Mesenchymal stem cell (in vitro differentiated cells and primary cell): Measurements from ENCODE around the gene ADAP1.
A peak's percentile ranks its signal among the peaks of the same experiment; 100 is the strongest.

Experiments used
- DNase-seq: peaks from one replicate; pipeline ENCODE4 v3.0.0-alpha.2; 2013
- H2AFZ ChIP-seq: one replicate; pipeline ENCODE4 v1.6.1; 2013; ENCODE audit warnings: low read depth, mild to moderate bottlenecking, control low read depth, inconsistent platforms, low read length, moderate library complexity
- H2AK5ac ChIP-seq: 2 replicates; pipeline ENCODE4 v1.6.1; 2013; ENCODE audit warnings: low read length, moderate library complexity, mild to moderate bottlenecking, inconsistent platforms; ENCODE audit not compliant: severe bottlenecking
- H2BK120ac ChIP-seq: one replicate; pipeline ENCODE4 v1.6.1; 2013; ENCODE audit warnings: low read depth, mild to moderate bottlenecking, inconsistent platforms, low read length, moderate library complexity
- H2BK12ac ChIP-seq, 2 experiments: one replicate each; pipeline ENCODE4 v1.6.1; 2013; ENCODE audit warnings: inconsistent platforms in 2 of 2, low read length in 2 of 2, mild to moderate bottlenecking in 2 of 2, moderate library complexity in 2 of 2, control low read depth in 1 of 2
- H2BK15ac ChIP-seq: one replicate; pipeline ENCODE4 v1.6.1; 2013; ENCODE audit warnings: mild to moderate bottlenecking, low read depth, inconsistent platforms; ENCODE audit not compliant: poor library complexity, severe bottlenecking
- H2BK5ac ChIP-seq: 2 replicates; pipeline ENCODE4 v1.6.1; 2013; ENCODE audit warnings: low read depth, mild to moderate bottlenecking, low read length, control low read depth, inconsistent platforms; ENCODE audit not compliant: poor library complexity, severe bottlenecking
- H3K14ac ChIP-seq, 2 experiments: one replicate each; pipeline ENCODE4 v1.6.1; 2013; ENCODE audit warnings: inconsistent platforms in 2 of 2, low read length in 2 of 2, control low read depth in 1 of 2, mild to moderate bottlenecking in 1 of 2, moderate library complexity in 1 of 2
- H3K18ac ChIP-seq, 2 experiments: one replicate each; pipeline ENCODE4 v1.6.1; 2013; ENCODE audit warnings: inconsistent platforms in 2 of 2, low read length in 2 of 2, control low read depth in 1 of 2, low read depth in 1 of 2, mild to moderate bottlenecking in 1 of 2
- H3K23ac ChIP-seq, 2 experiments: one replicate each; pipeline ENCODE4 v1.6.1; 2013; ENCODE audit warnings: inconsistent platforms in 2 of 2, low read length in 2 of 2, mild to moderate bottlenecking in 2 of 2, moderate library complexity in 2 of 2, control low read depth in 1 of 2
- H3K27ac ChIP-seq: 2 replicates; pipeline ENCODE4 v1.5.1; 2013; ENCODE audit warnings: mild to moderate bottlenecking, moderate library complexity, low read length, control low read depth, inconsistent platforms; ENCODE audit not compliant: poor library complexity, severe bottlenecking
- H3K27me3 ChIP-seq, 2 experiments: 2 replicates each; pipeline versions ENCODE4 v1.6.1 to v1.7.0; 2013; ENCODE audit warnings: low read length in 2 of 2, mild to moderate bottlenecking in 2 of 2, moderate library complexity in 2 of 2, control low read depth in 1 of 2, inconsistent platforms in 1 of 2; ENCODE audit not compliant: control insufficient read depth in 1 of 2, insufficient read depth in 1 of 2
- H3K36me3 ChIP-seq, 2 experiments: 2 replicates each; pipeline versions ENCODE4 v1.6.1 to v1.7.0; 2013; ENCODE audit warnings: low read length in 2 of 2, control low read depth in 1 of 2, inconsistent platforms in 1 of 2, low read depth in 1 of 2, mild to moderate bottlenecking in 1 of 2; ENCODE audit not compliant: insufficient read depth in 2 of 2, control insufficient read depth in 1 of 2
- H3K4ac ChIP-seq, 2 experiments: one replicate each; pipeline ENCODE4 v1.6.1; 2013; ENCODE audit warnings: inconsistent platforms in 2 of 2, low read length in 2 of 2, mild to moderate bottlenecking in 2 of 2, moderate library complexity in 2 of 2, control low read depth in 1 of 2, low read depth in 1 of 2
- H3K4me1 ChIP-seq: 2 replicates; pipeline ENCODE4 v1.6.1; 2013; ENCODE audit warnings: low read depth, low read length, control low read depth; ENCODE audit not compliant: control insufficient read depth, insufficient read depth
- H3K4me2 ChIP-seq: 2 replicates; pipeline ENCODE4 v1.6.1; 2013; ENCODE audit warnings: low read length, mild to moderate bottlenecking, inconsistent platforms; ENCODE audit not compliant: poor library complexity, severe bottlenecking
- H3K4me3 ChIP-seq, 2 experiments: 2 replicates each; pipeline versions ENCODE4 v1.5.1 to v1.7.0; 2013; ENCODE audit warnings: low read length in 2 of 2, mild to moderate bottlenecking in 2 of 2, control low read depth in 1 of 2, low read depth in 1 of 2; ENCODE audit not compliant: insufficient read depth in 1 of 2
- H3K79me1 ChIP-seq: replicated peaks from 2 replicates; pipeline ENCODE4 v1.6.1; 2013; ENCODE audit warnings: mild to moderate bottlenecking, control low read depth, low read length, inconsistent platforms; ENCODE audit not compliant: poor library complexity, severe bottlenecking
- H3K9ac ChIP-seq: 2 replicates; pipeline ENCODE4 v1.7.0; 2013; ENCODE audit warnings: mild to moderate bottlenecking, low read length, moderate library complexity
- H3K9me3 ChIP-seq: 2 replicates; pipeline ENCODE4 v1.7.0; 2013; ENCODE audit warnings: mild to moderate bottlenecking, low read length; ENCODE audit not compliant: control insufficient read depth
- H4K8ac ChIP-seq: one replicate; pipeline ENCODE4 v1.6.1; 2013; ENCODE audit warnings: inconsistent platforms, mild to moderate bottlenecking, low read length, moderate library complexity
- H4K91ac ChIP-seq: one replicate; pipeline ENCODE4 v1.6.1; 2013; ENCODE audit warnings: mild to moderate bottlenecking, low read length, inconsistent platforms
- WGBS: methylation state at CpG from one replicate; pipeline ENCODE4 v1.1.7; 2013; ENCODE audit warnings: mixed read lengths; 5-methylcytosine and 5-hydroxymethylcytosine counted together

Gene ADAP1

GRCh38 chr7:888081-889024, 66.1 kb downstream of the ADAP1 start:
- Histone ChIP-seq H3K4me2 (no peak overlapping the region), H3K9me3 (no peaks in the 10 kb centered on the region), H3K36me3 (peaks cover 53 to 80% of the 10 kb centered on the region in 2 experiments), H3K27ac (no peak overlapping the region), H4K8ac (no peak overlapping the region), H2AK5ac (no peak overlapping the region), H3K9ac (no peak overlapping the region), H3K18ac (no peak overlapping the region), H2BK15ac (no peak overlapping the region), H2AFZ (no peak overlapping the region), H3K4me3 (no peak overlapping the region), H2BK120ac (no peak overlapping the region), H2BK12ac (no peak overlapping the region), H3K23ac (no peak overlapping the region), H3K4ac (no peak overlapping the region), H2BK5ac (no peak overlapping the region), H3K14ac (no peak overlapping the region), H3K27me3 (no peaks in the 10 kb centered on the region), H3K79me1 (peaks cover 61% of the 10 kb centered on the region), H4K91ac (no peak overlapping the region), H3K4me1 (peaks cover 21% of the 10 kb centered on the region)
- no peak for DNase-seq
- WGBS = 93% methylated on average over 43 of the region's 43 CpGs

GRCh38 chr7:887488-887820, 67.0 kb downstream of the ADAP1 start:
- no peak overlapping the region for H3K23ac ChIP-seq
- H3K27me3 ChIP-seq = no peaks in the 10 kb centered on the region
- peaks cover 16% of the 10 kb centered on the region for H3K4me1 ChIP-seq
- H2AFZ ChIP-seq = no peak overlapping the region
- H3K79me1 ChIP-seq = peaks cover 57% of the 10 kb centered on the region
- no peak overlapping the region for H3K27ac ChIP-seq
- H3K36me3 ChIP-seq = peaks cover 48 to 77% of the 10 kb centered on the region in 2 experiments
- H3K18ac ChIP-seq = no peak overlapping the region
- H4K8ac ChIP-seq = no peak overlapping the region
- no peak overlapping the region for H2BK120ac ChIP-seq
- H3K9me3 ChIP-seq = no peaks in the 10 kb centered on the region
- 97% methylated on average over 18 of the region's 18 CpGs for WGBS
- H3K14ac ChIP-seq = no peak overlapping the region
- no peak overlapping the region for H2AK5ac ChIP-seq
- H2BK15ac ChIP-seq = no peak overlapping the region
- no peak for DNase-seq
- no peak overlapping the region for H4K91ac ChIP-seq
- H3K4ac ChIP-seq = no peak overlapping the region
- H3K4me2 ChIP-seq = no peak overlapping the region
- no peak overlapping the region for H3K9ac ChIP-seq
- H3K4me3 ChIP-seq = no peak overlapping the region
- no peak overlapping the region for H2BK5ac ChIP-seq
- H2BK12ac ChIP-seq = no peak overlapping the region

- no peak overlapping the region for H3K9ac ChIP-seq
- H3K4me1 ChIP-seq = peaks cover 16% of the 10 kb centered on the region
- WGBS = 97% methylated on average over 39 of the region's 40 CpGs
- H4K8ac ChIP-seq = no peak overlapping the region
- no peak overlapping the region for H3K4me2 ChIP-seq
- no peak overlapping the region for H3K27ac ChIP-seq
- no peak overlapping the region for H2BK12ac ChIP-seq
- no peak overlapping the region for H2AFZ ChIP-seq
- no peak overlapping the region for H2BK5ac ChIP-seq
- no peak overlapping the region for H2BK120ac ChIP-seq
- no peak overlapping the region for H2AK5ac ChIP-seq
- H4K91ac ChIP-seq = peak overlapping the region; percentile 47
- no peak overlapping the region for H2BK15ac ChIP-seq
- H3K79me1 ChIP-seq = peaks cover 53% of the 10 kb centered on the region
- no peaks in the 10 kb centered on the region for H3K27me3 ChIP-seq
- no peak overlapping the region for H3K14ac ChIP-seq
- H3K18ac ChIP-seq = no peak overlapping the region
- H3K9me3 ChIP-seq = no peaks in the 10 kb centered on the region
- no peak overlapping the region for H3K23ac ChIP-seq
- H3K4me3 ChIP-seq = no peak overlapping the region
- H3K36me3 ChIP-seq = peaks cover 42 to 74% of the 10 kb centered on the region in 2 experiments
- DNase-seq = no peak
- no peak overlapping the region for H3K4ac ChIP-seq
Measured at GRCh38 chr7:886626-887487, 67.6 kb downstream of the ADAP1 start.
